GM18867 (cell line): ENCODE measurements around the gene DENND2A.
"Not testable (repeated sequence)": the region's sequence is repeated elsewhere in the genome, so short reads cannot be mapped to it uniquely, and the experiment has no call there.

Experiments used
- ATAC-seq: cut with Tn5 transposase; IDR thresholded peaks from one replicate; pipeline ENCODE4 v1.9.1; 2021; ENCODE audit warnings: mild to moderate bottlenecking, moderate library complexity; ENCODE audit not compliant: unreplicated experiment

Gene DENND2A

DNA sequence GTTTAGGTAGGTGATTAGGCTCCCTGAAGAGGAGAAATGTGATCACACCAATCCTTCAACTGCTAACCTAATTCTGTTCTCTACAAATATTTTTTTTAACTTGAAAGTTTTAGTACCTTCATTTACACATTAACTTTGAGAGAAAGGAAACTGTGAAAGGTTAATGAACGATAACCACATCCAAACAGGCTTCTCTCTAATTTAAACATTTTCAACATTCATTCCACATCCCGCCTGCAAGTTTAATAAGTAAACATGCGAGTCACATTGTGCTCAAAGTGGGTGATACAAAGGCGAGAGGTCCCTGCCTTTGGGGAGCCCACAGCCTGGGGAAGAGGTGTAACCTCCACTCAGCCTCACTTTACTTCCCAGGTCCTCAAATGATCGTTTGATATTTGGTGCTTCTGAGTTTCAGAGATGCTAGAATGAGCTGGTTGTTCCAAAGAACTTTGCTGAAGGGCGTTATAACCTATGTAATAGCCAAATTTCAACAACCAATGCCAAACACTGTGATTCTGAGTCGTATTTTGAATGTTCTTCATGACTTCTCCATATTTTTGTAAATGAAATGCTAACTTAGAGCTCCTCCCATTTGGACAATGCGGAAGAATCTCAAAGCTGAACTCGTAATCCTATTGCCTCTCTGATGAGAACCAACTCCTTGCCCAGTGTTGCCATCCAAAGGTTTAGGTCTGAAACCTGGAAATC is 47.5 kb downstream of the DENND2A start:
- no peak for ATAC-seq

DNA sequence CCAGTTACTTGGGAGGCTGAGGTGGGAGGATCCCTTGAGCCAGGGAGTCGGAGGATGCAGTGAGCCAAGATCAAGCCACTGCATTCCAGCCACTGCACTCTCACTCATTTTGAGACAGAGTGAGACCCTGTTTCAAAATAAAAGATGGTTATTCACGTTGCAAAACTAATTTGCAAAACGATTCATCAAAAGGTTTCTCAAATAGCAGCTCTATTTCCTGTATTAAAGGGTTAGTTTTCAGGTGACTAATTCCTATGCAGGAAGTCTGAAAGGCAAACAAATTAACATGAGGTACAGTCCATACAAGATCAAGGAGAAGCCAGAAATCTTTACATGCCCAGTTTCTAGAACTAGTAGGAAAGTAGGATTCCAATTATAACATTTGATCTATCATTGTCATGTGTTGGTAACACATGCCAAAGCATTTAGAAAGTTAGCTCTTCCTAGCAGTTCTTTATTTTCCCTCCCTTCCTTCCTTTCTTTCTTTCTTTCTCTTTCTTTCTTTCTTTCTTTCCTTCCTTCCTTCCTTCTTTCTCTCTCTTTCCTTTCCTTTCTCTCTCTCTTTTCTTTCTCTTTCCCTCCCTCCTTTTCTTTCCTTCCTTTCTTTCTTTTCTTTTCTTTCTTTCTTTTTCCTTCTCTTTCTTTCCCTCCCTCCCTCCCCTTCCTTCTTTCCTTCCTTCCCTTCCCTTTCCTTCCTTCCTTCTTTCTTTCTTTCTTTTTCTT is 49.3 kb downstream of the DENND2A start:
- no peak for ATAC-seq

DNA sequence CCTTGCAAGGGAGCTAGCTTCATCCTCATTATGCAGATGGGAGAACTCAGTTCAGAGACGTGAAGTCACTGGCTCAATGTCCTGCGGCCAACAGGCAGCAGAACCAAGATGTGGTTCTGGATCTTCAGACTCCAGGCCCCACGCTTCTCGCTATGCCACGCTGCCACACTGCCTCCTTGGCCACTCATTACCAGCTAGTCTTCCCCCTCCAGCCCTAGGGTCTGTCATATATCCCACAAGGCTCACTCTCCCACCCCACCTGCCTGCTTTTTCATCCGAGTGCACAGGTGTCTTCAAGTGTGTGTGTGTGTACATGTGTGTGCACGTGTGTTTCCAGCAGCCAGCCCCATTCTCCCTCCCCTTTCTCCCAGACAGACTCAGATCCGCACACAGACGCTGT is 53.4 kb downstream of the DENND2A start:
- no peak for ATAC-seq

DNA sequence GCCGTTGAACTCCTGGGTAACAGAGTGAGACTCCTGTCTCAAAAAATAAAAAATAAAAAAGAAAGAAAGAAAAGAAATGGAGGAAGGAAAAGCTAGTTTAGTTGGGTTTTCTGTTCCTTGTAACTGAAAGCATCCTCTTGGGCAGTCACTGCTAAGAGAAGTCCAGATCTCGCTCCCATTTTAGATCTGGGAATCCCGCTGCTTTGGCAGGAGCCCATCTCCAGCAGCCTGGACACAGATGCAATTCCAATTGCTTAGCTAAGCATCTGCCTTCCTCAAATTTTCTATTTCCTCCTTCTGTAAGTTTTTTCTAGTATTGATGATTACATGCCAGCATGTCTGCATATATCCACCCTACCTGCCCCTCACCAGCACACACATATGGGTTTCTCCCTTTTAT is 54.1 kb downstream of the DENND2A start:
- ATAC-seq = no peak

DNA sequence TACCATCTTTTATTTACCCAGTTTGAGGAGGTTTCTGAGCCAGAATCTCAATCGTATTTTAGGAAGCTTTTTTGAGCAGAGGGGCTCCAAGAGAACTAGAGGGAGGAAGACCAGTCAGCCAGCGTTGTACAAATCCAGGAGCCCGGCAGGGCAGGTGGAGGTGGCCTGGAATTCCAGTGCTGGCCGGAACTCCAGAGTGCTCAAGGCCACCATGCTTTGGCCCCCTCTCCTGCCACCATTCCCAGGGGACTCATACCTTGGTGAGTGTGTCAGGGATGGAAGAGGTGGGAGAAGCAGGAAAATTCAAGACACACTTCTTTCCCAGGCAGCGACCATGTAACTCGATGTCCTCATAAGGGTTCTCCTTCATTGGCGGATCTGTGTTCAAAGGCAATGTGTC is 55.3 kb downstream of the DENND2A start:
- ATAC-seq = no peak

DNA sequence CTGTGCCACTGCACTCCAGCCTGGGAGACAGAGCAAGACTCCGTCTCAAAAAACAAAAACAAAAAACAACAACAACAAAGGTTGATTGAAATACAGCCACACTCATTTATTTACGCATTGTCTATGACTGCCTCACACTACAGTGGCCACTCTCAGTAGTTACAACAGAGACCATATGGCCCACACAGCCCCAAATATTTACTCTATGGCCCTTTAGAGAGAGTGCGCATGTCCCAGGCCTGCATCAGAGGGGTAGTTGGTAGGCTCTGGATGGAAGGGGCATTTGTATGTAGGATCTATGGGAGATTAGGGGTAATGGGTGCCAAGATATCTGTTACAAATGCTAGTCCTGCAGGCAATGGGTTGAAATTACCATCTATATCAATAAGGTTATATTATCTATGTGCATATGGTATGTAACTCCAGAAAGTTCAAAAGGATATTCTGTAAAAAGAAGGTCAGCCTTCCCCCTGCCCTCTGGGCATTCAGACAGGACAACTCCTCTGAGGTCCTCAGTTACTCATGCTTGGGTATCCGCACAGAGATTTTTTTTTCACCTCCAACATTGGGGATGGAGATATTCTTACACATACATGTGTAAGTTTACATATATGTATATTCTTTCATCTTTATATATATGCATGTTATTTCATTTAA is 56.3 kb downstream of the DENND2A start:
- no peak for ATAC-seq

DNA sequence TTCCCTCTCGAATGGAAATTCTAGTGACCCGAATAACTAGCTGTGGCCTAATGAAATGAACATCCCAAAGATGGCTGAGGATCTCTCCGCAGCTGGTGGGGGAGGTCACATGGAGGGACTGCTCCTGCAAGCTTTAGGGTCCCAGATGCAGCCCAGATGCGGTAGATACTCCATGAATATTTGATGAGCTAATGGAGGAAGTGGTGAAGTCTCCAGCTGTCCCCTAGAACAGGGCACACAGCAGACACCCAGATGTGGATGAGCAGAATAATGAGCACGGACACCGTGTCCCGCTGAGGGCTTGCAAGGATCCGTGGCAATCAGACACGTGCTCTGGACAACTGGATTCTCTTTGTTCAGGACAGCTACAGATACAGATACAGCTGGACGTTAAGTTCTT is 59.2 kb downstream of the DENND2A start:
- no peak for ATAC-seq

DNA sequence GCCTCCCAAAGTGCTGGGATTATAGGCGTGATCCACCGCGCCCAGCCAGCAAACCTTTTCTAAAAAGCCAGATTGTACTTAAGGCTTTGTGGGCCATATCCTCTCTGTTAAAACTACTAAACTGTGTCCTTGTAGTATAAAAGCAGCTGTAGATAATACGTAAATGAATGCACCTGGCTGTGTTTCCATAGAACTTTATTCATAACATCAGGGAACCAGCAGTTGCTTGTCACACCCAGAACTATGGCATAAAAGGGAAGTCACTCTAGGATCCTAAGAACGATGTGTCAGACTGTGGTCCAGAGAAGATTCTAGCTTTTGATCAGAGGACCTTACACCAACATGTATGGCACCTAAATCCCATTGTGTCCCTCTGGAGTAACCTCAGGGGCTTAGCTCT is 63.0 kb downstream of the DENND2A start:
- ATAC-seq = no peak

DNA sequence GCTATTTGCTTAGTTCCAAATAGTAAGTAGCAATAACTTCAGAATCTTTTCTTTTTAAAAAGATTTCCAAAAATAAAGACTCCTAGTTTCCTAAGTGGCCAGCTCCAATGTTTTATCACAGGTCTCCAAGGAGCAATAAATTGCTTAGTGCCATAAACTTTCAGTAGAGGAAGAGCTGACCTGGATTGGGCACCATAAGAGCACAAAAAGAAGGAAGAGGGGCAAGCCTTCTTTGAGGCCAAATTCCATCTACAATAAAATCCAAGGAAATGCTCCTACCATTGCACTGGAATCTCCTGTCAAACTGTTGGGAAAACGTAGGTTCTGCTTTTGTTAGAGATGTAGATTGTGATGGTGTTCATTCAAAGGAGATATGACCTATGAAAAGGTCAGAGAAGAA is 64.0 kb downstream of the DENND2A start:
- ATAC-seq = no peak

DNA sequence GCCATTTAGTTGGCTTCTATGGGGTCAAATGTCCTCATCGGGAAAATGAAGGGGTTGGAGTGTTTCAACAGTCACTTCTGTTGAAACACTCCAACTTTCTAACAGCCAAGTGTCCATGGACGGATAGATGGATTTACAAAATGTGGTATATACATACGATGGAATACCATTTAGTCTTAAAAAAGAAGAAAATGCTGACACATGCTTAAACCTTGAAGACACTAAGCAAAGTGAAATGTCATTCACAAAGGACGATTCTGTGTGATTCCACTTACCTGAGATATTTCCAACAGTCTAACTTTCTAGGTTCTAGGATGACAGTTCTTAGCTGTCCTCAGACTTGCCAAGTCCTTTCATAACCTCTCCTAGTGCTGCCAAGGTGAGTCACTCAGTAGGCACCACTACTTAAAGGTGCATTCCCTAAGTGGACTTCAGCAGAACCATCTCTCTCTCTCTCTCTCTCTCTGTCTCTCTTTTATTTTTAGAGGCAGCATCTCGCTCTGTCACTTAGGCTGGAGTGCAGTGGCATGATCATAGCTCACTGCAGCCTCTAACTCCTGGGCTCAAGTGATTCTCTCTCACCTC is 69.0 kb downstream of the DENND2A start:
- no peak for ATAC-seq

DNA sequence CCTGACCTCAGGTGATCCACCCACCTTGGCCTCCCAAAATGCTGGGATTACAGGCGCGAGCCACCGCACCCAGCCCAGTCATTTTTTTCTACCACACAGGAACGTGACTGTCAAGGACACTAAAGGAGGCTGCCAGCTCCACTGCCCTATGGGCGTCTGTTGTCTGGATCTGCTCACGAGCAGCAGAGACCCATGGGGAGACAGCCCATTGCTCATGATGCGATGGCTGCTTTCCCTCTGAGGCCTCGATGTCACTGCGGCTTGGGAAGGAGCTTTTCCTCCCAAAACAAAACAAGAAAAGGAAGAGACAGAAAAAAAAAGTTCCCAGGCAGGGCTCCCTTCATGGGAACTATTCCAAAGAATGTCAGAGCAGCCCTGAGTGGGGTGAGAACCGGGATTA is 70.5 kb downstream of the DENND2A start:
- ATAC-seq = no peak

DNA sequence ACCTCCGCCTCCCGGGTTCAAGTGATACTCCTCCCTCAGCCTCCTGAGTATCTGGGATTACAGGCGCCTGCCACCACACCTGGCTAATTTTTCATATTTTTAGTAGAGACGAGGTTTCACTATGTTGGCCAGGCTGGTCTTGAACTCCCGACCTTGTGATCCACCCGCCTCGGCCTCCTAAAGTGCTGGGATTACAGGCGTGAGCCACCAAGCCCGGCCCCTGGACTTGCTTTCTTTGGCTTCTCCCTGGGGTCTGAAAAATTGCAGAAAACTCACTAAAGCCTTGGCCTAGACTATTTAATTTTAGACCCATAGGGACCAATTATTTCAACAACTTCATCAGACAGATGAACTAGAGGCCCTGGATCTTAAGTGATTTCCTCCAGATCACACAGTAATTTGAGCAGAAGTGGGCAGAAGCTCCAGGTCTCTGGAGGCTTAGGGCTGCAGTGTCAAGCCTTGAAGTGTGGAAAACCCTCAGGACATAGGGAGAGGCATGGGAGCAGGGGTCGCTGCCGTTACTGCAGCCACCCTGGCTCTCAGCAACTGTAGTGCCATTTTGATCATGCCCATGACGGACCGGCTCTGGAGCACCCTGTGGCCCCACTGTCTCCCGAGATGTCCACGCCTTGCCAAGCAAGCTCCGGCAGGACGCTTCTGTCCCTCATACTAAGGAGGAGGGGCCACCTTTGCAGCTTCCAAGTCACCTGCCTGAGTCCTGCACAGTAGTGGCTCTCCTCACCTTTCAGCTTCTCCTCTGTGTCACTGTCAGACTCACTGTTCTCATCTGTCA is 72.4 kb downstream of the DENND2A start:
- no peak for ATAC-seq

DNA sequence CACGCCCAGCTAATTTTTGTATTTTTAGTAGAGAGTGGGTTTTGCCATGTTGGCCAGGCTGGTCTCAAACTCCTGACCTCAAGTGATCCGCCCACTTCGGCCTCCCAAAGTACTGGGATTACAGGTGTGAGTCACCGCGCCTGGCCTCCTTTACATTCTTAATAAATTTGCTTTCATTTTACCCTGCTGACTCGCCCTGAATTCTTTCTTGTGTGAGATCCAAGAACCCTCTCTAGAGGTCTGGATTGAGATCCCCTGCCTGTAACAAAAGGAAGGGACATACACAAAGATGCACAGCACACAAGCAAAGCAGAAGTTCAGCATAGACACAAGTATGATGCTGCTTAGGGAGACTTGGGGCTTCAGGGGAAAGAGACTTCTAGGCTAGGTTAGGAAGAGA is 74.4 kb downstream of the DENND2A start:
- ATAC-seq = not testable (repeated sequence)

DNA sequence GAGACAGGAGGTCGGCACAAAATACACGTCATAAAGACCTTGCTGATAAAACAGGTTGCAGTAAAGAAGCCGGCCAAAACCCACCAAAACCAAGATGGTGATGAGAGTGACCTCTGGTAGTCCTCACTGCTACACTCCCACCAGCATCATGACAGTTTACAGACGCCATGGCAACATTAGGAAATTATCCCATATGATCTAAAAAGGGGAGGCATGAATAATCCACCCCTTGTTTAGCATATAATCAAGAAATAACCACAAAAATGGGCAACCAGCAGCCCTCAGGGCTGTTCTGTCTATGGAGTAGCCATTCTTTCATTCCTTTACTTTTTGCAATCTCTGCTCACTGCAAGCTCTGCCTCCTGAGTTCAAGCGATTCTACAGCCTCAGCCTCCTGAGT is 74.9 kb downstream of the DENND2A start:
- ATAC-seq = not testable (repeated sequence)

DNA sequence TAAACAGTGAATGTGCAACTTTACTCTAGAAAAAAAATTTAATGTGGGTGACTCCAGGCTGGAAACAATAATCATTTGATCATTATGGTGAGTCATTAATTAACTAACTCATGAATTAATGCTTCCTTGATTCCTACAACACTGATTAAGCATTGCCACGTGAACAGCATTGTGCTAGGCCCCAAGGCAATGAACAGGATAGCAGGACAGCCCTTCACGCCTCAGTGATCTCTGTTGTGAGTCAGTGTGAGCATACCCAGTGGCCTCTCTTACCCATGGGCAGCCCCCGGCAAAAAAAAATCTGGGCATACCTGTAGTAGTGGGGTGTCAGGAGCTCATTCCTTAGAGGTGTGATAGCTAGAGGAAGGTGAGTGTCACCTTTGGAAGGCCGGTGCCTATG is 76.0 kb downstream of the DENND2A start:
- ATAC-seq = no peak

DNA sequence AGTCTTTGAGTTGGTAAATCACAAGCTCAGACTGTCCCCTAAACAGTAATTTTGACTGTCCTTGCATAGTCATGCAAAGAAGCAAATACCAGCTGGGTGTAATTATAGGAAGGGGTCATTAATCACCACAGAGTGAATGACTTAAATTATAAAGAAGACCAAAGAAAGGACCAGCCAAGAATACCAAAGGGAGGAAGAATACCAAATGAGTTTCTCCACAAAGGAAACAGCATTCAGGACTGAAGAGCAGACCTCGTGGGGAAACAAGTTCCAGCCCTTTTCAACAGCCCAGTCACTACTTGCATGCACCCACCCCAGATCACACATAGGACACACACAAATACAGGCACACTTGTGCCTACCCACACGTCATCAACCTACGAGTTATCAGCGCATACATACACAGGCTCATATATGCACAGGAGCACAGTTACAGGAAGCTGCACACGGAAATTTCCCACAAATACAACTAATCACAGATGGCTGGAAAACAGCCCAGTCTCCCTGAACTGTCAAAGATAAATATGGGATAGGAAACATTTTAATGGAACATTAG is 77.6 kb downstream of the DENND2A start:
- no peak for ATAC-seq

DNA sequence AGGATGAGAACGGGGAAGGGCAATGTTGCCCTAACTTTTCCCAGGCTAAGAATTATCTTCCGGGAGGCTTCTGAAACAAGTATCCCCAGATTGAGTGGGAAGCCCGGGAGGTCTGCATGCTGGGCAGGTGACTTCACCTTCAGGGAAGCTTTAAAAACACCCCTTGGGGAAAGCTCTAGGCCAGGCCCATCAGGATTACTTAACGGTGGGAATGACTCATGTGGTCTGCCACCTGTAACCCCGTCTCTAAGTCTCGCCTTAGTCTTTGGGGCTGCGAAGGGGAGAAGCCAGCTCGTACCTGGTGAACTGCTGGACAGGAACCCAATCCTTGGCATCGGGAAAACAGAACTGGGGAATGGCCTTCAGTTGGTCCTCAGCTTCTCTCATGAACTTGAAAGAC is 81.2 kb downstream of the DENND2A start:
- ATAC-seq = no peak

DNA sequence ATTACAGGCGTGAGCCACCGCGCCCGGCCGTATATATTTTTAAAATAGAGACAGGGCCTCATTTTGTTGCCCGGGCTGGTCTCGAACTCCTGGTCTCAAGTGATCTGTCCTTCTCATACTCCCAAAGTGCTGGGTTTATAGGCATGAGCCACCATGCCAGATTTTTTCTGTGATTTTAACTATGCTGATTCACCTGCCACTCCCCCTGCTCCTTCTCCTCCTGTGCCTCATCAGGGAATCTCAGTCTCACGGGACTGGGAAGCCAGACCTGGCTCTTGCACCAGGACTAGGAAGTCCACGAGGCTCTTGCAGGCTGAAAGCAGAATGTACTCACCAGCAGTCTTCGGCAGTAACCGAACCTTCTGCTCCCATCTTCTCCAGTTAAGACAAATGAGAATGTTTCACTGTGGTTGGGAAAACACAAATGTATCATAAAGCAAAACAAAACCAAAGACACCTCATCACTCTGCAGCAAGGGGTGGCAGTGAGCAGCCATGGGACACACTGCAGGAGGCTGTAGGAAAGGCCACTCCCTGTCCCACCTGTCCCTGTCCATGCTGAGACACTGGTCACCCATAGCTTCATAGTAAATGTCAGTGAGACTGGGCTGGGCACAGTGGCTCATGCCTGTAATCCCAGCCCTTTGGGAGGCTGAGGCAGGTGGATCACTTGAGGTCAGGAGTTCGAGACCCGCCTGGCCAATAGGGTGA is 82.6 kb downstream of the DENND2A start:
- ATAC-seq = no peak

DNA sequence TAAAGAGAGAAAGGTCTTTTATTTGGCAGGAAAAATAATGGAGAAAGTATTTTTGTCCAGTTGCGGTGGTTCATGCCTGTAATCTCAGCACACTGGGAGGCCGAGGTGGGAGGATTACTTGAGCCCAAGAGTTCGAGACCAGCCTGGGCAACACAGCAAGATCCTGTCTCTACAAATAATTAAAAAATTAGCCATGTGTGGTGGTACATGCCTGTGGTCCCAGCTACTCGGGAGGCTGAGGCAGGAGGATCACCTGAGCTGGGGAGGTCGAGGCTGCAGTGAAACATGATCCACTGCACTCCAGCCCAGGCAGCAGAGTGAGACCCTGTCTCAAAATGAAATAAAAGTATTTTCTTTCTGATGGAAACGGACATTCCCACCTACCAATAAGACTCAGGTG is 83.5 kb downstream of the DENND2A start:
- no peak for ATAC-seq

DNA sequence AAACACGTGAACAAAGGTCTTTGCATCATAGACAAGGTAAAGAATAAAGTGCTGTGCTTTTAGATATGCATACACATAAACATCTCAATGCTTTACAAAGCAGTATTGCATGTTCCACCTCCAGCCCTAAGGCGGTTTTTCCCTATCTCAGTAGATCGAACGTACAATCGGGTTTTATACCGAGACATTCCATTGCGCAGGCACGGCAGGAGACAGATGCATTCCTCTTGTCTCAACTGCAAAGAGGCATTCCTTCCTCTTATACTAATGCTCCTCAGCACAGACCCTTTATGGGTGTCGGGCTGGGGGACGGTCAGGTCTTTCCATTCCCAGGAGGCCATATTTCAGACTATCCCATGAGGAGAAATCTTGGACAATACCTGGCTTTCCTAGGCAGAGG is 87.4 kb downstream of the DENND2A start:
- not testable (repeated sequence) for ATAC-seq
